HepG2 (cell line): ENCODE measurements around the gene DCUN1D2. TPM values are rescaled to one million over a fixed set of nuclear protein-coding genes. Genes with fewer than 3 reads are reported as not detected.

ENCODE experiments used
- ATAC-seq: fragments of 200-7000 bp; cut with Tn5 transposase; 3 replicates; pipeline ENCODE4 v1.9.1; 2020; ENCODE audit warnings: mild to moderate bottlenecking, moderate library complexity
- BruUV-seq: library from RNA; stranded (reverse); fragments of 400-500 nt; replicated peaks from 2 replicates; lab custom pipeline; 2021; lab: Mats Ljungman, UMichigan
- CTCF ChIA-PET: fragments of 300-600 bp; formaldehyde crosslinking; extraction: SDS; loops from one replicate; lab custom pipeline; 2021; ENCODE audit warnings: low total read pairs, inconsistent platforms, low intra/inter-chr PET ratio; lab: Yijun Ruan, JAX
- POLR2A ChIA-PET: fragments of 350-600 bp; sonication (Branson Sonifier 250); formaldehyde crosslinking; loops from one replicate; lab custom pipeline; 2020; ENCODE audit warnings: antibody characterized with exemption, inconsistent platforms; lab: Yijun Ruan, JAX
- DNase-seq: peaks from one replicate; pipeline ENCODE4 v3.0.0-alpha.2; 2015; ENCODE audit warnings: low spot score
- FAIRE-seq: peaks from 3 replicates; lab custom pipeline; 2011; peaks lifted over from hg19 to GRCh38; lab: Jason Lieb, UNC
- H2AFZ ChIP-seq: one replicate; pipeline ENCODE4 v1.6.1; 2011; ENCODE audit warnings: low read length, inconsistent platforms
- H3K27ac ChIP-seq: fragments of 300-600 bp; 3 replicates; pipeline ENCODE4 v1.8.0; 2011; ENCODE audit warnings: mixed run types, mild to moderate bottlenecking, mixed read lengths, low read length, inconsistent platforms; ENCODE audit not compliant: insufficient read depth; ENCODE audit errors: extremely low read length
- H3K27me3 ChIP-seq, 2 experiments: fragments of 200-600 bp in 1 of 2; 2 replicates in 1 of 2; 3 replicates in 1 of 2; pipeline versions ENCODE4 v1.6.0 to v1.8.0; 2011; ENCODE audit warnings: low read length in 2 of 2, mild to moderate bottlenecking in 2 of 2, moderate library complexity in 2 of 2, inconsistent platforms in 1 of 2; ENCODE audit not compliant: insufficient read depth in 2 of 2, control insufficient read depth in 1 of 2
- H3K36me3 ChIP-seq, 2 experiments: fragments of 200-600 bp in 1 of 2; replicated peaks in 1 of 2; 2 replicates in 1 of 2; 3 replicates in 1 of 2; pipeline versions ENCODE4 v1.5.1 to v1.8.0; 2011; ENCODE audit warnings: low read length in 2 of 2, inconsistent platforms in 1 of 2; ENCODE audit not compliant: insufficient read depth in 2 of 2, control insufficient read depth in 1 of 2
- H3K4me1 ChIP-seq: 2 replicates; pipeline ENCODE4 v1.5.1; 2012; ENCODE audit warnings: low read length, inconsistent platforms; ENCODE audit not compliant: insufficient read depth
- H3K4me2 ChIP-seq: 2 replicates; pipeline ENCODE4 v1.6.0; 2011; ENCODE audit warnings: low read depth, low read length, inconsistent platforms
- H3K4me3 ChIP-seq, 3 experiments: fragments of 200-600 bp in 1 of 3; sonication (generic), shearing (Covaris generic) in 1 of 3; replicated peaks in 1 of 3; 2 replicates each; pipeline ENCODE4 v1.5.1; 2011 to 2016; ENCODE audit warnings: low read length in 3 of 3, inconsistent platforms in 2 of 3, low read depth in 2 of 3, mild to moderate bottlenecking in 2 of 3, control low read depth in 1 of 3, mixed read lengths in 1 of 3; ENCODE audit not compliant: insufficient read depth in 1 of 3
- H3K79me2 ChIP-seq: one replicate; pipeline ENCODE4 v1.6.1; 2011; ENCODE audit warnings: low read length, inconsistent platforms; ENCODE audit not compliant: insufficient read depth
- H3K9ac ChIP-seq: 2 replicates; pipeline ENCODE4 v1.6.0; 2011; ENCODE audit warnings: mild to moderate bottlenecking, low read depth, low read length, inconsistent platforms; ENCODE audit not compliant: insufficient read depth
- H3K9me3 ChIP-seq: 2 replicates; pipeline ENCODE4 v1.5.1; 2012; ENCODE audit warnings: mild to moderate bottlenecking, low read length
- H4K20me1 ChIP-seq: 2 replicates; pipeline ENCODE4 v1.6.0; 2011; ENCODE audit warnings: inconsistent platforms, mild to moderate bottlenecking, low read length, moderate library complexity; ENCODE audit not compliant: insufficient read depth
- CCAR2 ChIP-seq: fragments of 200-400 bp; formaldehyde crosslinking; optimal IDR thresholded peaks from 2 replicates; pipeline ENCODE3; 2018; ENCODE audit warnings: low read depth, mild to moderate bottlenecking, low read length, moderate library complexity
- ELF4 ChIP-seq: sonication (generic); formaldehyde crosslinking; IDR thresholded peaks from 2 replicates; pipeline ENCODE4 v1.5.0; 2020; ENCODE audit warnings: missing genetic modification reagents, mild to moderate bottlenecking, moderate library complexity, borderline replicate concordance
- EP300 ChIP-seq, 3 experiments: sonication (generic) in 1 of 3; formaldehyde crosslinking in 1 of 3; IDR thresholded peaks; 2 replicates each; pipeline versions ENCODE4 v1.5.1 to v1.6.1; 2011 to 2020; ENCODE audit warnings: low read depth in 2 of 3, low read length in 2 of 3, borderline replicate concordance in 1 of 3, improper control_type of control experiment in 1 of 3, mild to moderate bottlenecking in 1 of 3, missing genetic modification reagents in 1 of 3, moderate library complexity in 1 of 3
- GATA4 ChIP-seq: sonication (generic); IDR thresholded peaks from 2 replicates; pipeline ENCODE4 v1.6.1; 2016; ENCODE audit warnings: antibody characterized with exemption, low read depth, borderline replicate concordance
- GPN1 ChIP-seq: sonication (generic); formaldehyde crosslinking; IDR thresholded peaks from 2 replicates; pipeline ENCODE4 v1.5.1; 2020; ENCODE audit warnings: missing genetic modification reagents, borderline replicate concordance
- ISL2 ChIP-seq: sonication (generic); formaldehyde crosslinking; IDR thresholded peaks from 2 replicates; pipeline ENCODE4 v1.5.0; 2020; ENCODE audit warnings: missing genetic modification reagents
- KLF6 ChIP-seq: IDR thresholded peaks from 2 replicates; pipeline ENCODE4 v1.8.0; 2016; ENCODE audit warnings: missing biosample characterization, missing genetic modification reagents
- RFX1 ChIP-seq: fragments of 450-650 bp; IDR thresholded peaks from 2 replicates; pipeline ENCODE4 v1.6.1; 2017
- SNAPC2 ChIP-seq: sonication (generic); formaldehyde crosslinking; IDR thresholded peaks from 2 replicates; pipeline ENCODE4 v1.8.1; 2022; ENCODE audit warnings: mild to moderate bottlenecking, missing genetic modification reagents
- WIZ ChIP-seq: sonication (generic); formaldehyde crosslinking; IDR thresholded peaks from 2 replicates; pipeline ENCODE4 v1.5.1; 2020; ENCODE audit warnings: mild to moderate bottlenecking, missing genetic modification reagents
- ZBTB21 ChIP-seq: sonication (generic); formaldehyde crosslinking; IDR thresholded peaks from 2 replicates; pipeline ENCODE4 v1.4.0; 2020; ENCODE audit warnings: missing genetic modification reagents
- ZNF484 ChIP-seq: sonication (generic); formaldehyde crosslinking; IDR thresholded peaks from 2 replicates; pipeline ENCODE4 v1.5.1; 2020; ENCODE audit warnings: mild to moderate bottlenecking, low read depth, missing genetic modification reagents, borderline replicate concordance
- ZNF629 ChIP-seq: sonication (generic); formaldehyde crosslinking; conservative IDR thresholded peaks from 2 replicates; pipeline ENCODE4 v1.5.0; 2020; ENCODE audit warnings: missing genetic modification reagents
- ZNF781 ChIP-seq: sonication (generic); formaldehyde crosslinking; IDR thresholded peaks from 2 replicates; pipeline ENCODE4 v1.5.1; 2020; ENCODE audit warnings: borderline replicate concordance, mild to moderate bottlenecking, missing genetic modification reagents; ENCODE audit errors: not compliant biosample characterization
- ZNF83 ChIP-seq: sonication (generic); formaldehyde crosslinking; IDR thresholded peaks from 2 replicates; pipeline ENCODE4 v1.4.0; 2020; ENCODE audit warnings: missing genetic modification reagents, mild to moderate bottlenecking, borderline replicate concordance
- WGBS: methylation state at CpG from one replicate; pipeline ENCODE4 v1.1.6; 2017; ENCODE audit warnings: low lambda C conversion rate; 5-methylcytosine and 5-hydroxymethylcytosine counted together
- in situ Hi-C: cut with HindIII; loops from 2 replicates; pipeline ENCODE4 v1.10.0; 2017; ENCODE audit warnings: low pct_unique_long_range_greater_than_20kb; ENCODE audit not compliant: extremely low pct_ligation_motif_present
- intact Hi-C: fragments of 100-400 bp; cut with micrococcal nuclease; formaldehyde crosslinking; loops from one replicate; pipeline ENCODE4 v1.10.0; 2022; ENCODE audit not compliant: unreplicated experiment
- polyA plus RNA-seq, 8 experiments: library from polyadenylated mRNA; depleted of rRNA in 3 of 8; stranded (reverse) in 7 of 8; unstranded in 1 of 8; fragments of >200 nt; fragmentation: Illumina TruSeq in 4 of 8; extraction: Trizol in 4 of 8; gene quantifications; 2 replicates each; pipeline versions ENCODE4 v1.2.1 to v1.2.3, GENCODE V29; 2011 to 2016; ENCODE audit warnings: low read depth in 4 of 8, missing spikeins in 1 of 8, mixed read lengths in 1 of 8; ENCODE audit not compliant: insufficient read depth in 1 of 8
- total RNA-seq, 5 experiments: library from RNA; depleted of rRNA; stranded (reverse); fragments of >200 nt; fragmentation: Illumina TruSeq; extraction: Trizol; gene quantifications; 2 replicates each; pipeline ENCODE4 v1.2.3, GENCODE V29; 2016; ENCODE audit warnings: low read depth in 1 of 5
- TF ChIP-seq, protein P1 (sequence below): sonication (generic); formaldehyde crosslinking; IDR thresholded peaks from 2 replicates; pipeline ENCODE4 v1.8.1; 2022; ENCODE audit warnings: mild to moderate bottlenecking, missing genetic modification reagents
- TF ChIP-seq, protein P2 (sequence below): sonication (generic); formaldehyde crosslinking; conservative IDR thresholded peaks from 2 replicates; pipeline ENCODE4 v1.8.0; 2022; ENCODE audit warnings: low read depth, missing genetic modification reagents

DCUN1D2 gene
- total and polyA plus RNA-seq, 2 of the 13 experiments (the other 11 are each of a cell fraction or from before 2014, with no cell fraction given): 9.1 to 9.6 TPM

DNA sequence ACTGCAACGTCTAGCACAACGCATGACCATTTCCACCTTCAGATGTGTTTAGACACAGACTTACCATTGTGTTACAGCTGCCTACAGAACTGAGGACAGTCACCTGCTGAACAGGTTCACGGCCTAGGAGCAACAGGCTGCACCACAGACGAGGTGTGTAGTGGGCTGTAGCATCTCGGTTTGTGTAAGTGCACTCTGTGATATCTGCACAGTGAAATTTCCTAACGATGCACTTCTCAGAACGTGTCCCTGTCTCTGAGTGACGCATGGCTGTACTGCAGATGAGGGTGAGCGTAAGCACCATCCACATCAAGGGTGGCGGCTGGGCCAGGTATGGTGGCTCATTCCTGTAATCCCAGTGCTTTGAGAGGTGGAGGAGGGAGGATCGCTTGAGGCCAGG lies 15.2 kb downstream of the DCUN1D2 start:
- CTCF ChIA-PET: no interaction called here

DNA sequence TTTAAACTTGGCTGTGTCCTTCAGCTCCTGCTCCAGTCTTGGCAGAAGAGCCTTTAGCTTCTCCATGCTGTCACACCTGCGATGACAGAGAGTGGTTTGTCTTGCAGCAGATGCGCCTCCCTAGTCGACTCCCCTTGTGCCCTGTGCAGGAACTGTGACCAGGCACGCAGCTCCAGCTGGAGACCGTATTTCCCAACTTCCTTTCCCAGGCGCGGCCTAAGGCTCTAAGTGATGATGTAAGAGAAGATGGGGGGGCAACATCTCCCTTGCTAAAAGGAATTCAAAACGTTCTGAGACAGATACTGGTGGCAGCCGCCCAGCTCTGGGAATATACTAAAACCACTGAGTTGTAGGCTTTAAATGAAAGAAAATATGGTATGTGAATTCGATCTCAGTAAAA lies 16.3 kb downstream of the DCUN1D2 start:
- ChIA-PET POLR2A (no interaction called here), CTCF (no interaction called here)
- H3K27me3 ChIP-seq: no peaks in the 10 kb centered on the region
- 97% methylated on average over 10 of the region's 10 CpGs for WGBS
- peaks cover 12 to 52% of the 10 kb centered on the region in 2 experiments; a peak in 4 of 5 replicates for H3K36me3 ChIP-seq
- H3K4me3 ChIP-seq: no peak overlapping the region
- no TSS peak for BruUV-seq
- no peak overlapping the region for H2AFZ ChIP-seq
- H3K4me2 ChIP-seq: no peak overlapping the region
- in situ Hi-C loops: no loop called here
- H3K4me1 ChIP-seq: no peaks in the 10 kb centered on the region; the same call in 1 of the 2 replicates
- no peak for FAIRE-seq
- no peak overlapping the region for H3K27ac ChIP-seq
- TF ChIP-seq SNAPC2 (CRISPR knock-in tag) (no peak), ISL2 (CRISPR knock-in tag) (no peak), ZBTB21 (no peak), CCAR2 (no peak)
- TF ChIP-seq, protein P1, sequence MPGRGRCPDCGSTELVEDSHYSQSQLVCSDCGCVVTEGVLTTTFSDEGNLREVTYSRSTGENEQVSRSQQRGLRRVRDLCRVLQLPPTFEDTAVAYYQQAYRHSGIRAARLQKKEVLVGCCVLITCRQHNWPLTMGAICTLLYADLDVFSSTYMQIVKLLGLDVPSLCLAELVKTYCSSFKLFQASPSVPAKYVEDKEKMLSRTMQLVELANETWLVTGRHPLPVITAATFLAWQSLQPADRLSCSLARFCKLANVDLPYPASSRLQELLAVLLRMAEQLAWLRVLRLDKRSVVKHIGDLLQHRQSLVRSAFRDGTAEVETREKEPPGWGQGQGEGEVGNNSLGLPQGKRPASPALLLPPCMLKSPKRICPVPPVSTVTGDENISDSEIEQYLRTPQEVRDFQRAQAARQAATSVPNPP: no peak
- no peaks in the 10 kb centered on the region for H3K9me3 ChIP-seq
- H3K79me2 ChIP-seq: no peaks in the 10 kb centered on the region
- no peak for DNase-seq
- intact Hi-C loops: no loop called here
- no peak overlapping the region for H3K9ac ChIP-seq
- no peak for ATAC-seq
- H4K20me1 ChIP-seq: no peaks in the 10 kb centered on the region

More for the DNA sequence above, 15.2 kb downstream of the DCUN1D2 start:
- TF ChIP-seq ELF4 (CRISPR knock-in tag) (no peak), EP300 (IDR thresholded peaks at IDR 0.05; ENCODE audit: low read depth in 2 of 2, low read length in 2 of 2) (no peak), EP300 (CRISPR knock-in tag; IDR thresholded peaks at IDR 0.05; ENCODE audit: borderline replicate concordance) (no peak), ZNF83 (CRISPR knock-in tag) (no peak), WIZ (no peak), ZNF629 (no peak), ZNF781 (CRISPR knock-in tag) (no peak), GATA4 (no peak), KLF6 (CRISPR knock-in tag) (no peak), GPN1 (no peak), RFX1 (no peak), ZNF484 (CRISPR knock-in tag) (no peak)
- TF ChIP-seq, protein P2, sequence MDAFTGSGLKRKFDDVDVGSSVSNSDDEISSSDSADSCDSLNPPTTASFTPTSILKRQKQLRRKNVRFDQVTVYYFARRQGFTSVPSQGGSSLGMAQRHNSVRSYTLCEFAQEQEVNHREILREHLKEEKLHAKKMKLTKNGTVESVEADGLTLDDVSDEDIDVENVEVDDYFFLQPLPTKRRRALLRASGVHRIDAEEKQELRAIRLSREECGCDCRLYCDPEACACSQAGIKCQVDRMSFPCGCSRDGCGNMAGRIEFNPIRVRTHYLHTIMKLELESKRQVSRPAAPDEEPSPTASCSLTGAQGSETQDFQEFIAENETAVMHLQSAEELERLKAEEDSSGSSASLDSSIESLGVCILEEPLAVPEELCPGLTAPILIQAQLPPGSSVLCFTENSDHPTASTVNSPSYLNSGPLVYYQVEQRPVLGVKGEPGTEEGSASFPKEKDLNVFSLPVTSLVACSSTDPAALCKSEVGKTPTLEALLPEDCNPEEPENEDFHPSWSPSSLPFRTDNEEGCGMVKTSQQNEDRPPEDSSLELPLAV (CRISPR knock-in tag): no peak
- TF ChIP-seq, all 625 proteins: peak for 0
- in situ Hi-C loops: no loop called here
- Histone ChIP-seq H3K27me3 (no peaks in the 10 kb centered on the region), H4K20me1 (no peaks in the 10 kb centered on the region), H3K79me2 (no peaks in the 10 kb centered on the region), H3K4me2 (no peak overlapping the region), H3K36me3 (peaks cover 13 to 57% of the 10 kb centered on the region in 2 experiments; a peak in 4 of 5 replicates), H3K4me1 (no peaks in the 10 kb centered on the region), H3K4me3 (no peak overlapping the region), H3K9ac (no peak overlapping the region), H2AFZ (no peak overlapping the region), H3K9me3 (no peaks in the 10 kb centered on the region), H3K27ac (no peak overlapping the region)
- no peak for ATAC-seq
- intact Hi-C loops: no loop called here
- FAIRE-seq: no peak
- BruUV-seq: no TSS peak
- POLR2A ChIA-PET: no interaction called here
- DNase-seq: no peak
- WGBS: 93% methylated on average over 11 of the region's 11 CpGs
